H9 (cell line): ENCODE measurements around the gene ZNF503. TPM values are rescaled to one million over a fixed set of nuclear protein-coding genes. Genes with fewer than 3 reads are reported as not detected.

Experiments used
- DNase-seq: peaks from one replicate; pipeline ENCODE4 v3.0.0-alpha.2; 2017
- H2AFZ ChIP-seq: one replicate; pipeline ENCODE4 v1.6.1; 2013; ENCODE audit warnings: mild to moderate bottlenecking, low read length, control low read depth, moderate library complexity
- H2AK5ac ChIP-seq: 2 replicates; pipeline ENCODE4 v1.6.1; 2013; ENCODE audit warnings: low read length, control low read depth, mixed read lengths; ENCODE audit not compliant: insufficient read length
- H2BK120ac ChIP-seq: one replicate; pipeline ENCODE4 v1.6.1; 2013; ENCODE audit warnings: low read depth, mild to moderate bottlenecking, low read length, control low read depth, inconsistent platforms; ENCODE audit not compliant: poor library complexity, severe bottlenecking
- H2BK12ac ChIP-seq: 2 replicates; pipeline ENCODE4 v1.6.1; 2013; ENCODE audit warnings: low read length, control low read depth, mixed read lengths, low read depth; ENCODE audit not compliant: insufficient read length
- H2BK15ac ChIP-seq: 2 replicates; pipeline ENCODE4 v1.6.1; 2013; ENCODE audit warnings: low read depth, low read length, control low read depth
- H2BK20ac ChIP-seq: one replicate; pipeline ENCODE4 v1.6.1; 2013; ENCODE audit warnings: low read depth, mild to moderate bottlenecking, low read length, control low read depth, inconsistent platforms; ENCODE audit not compliant: poor library complexity, severe bottlenecking
- H2BK5ac ChIP-seq: 2 replicates; pipeline ENCODE4 v1.6.1; 2013; ENCODE audit warnings: low read length, control low read depth, mixed read lengths; ENCODE audit not compliant: insufficient read length
- H3K14ac ChIP-seq: 2 replicates; pipeline ENCODE4 v1.6.1; 2013; ENCODE audit warnings: low read length, control low read depth; ENCODE audit not compliant: insufficient read depth
- H3K18ac ChIP-seq: 2 replicates; pipeline ENCODE4 v1.6.1; 2013; ENCODE audit warnings: low read depth, mild to moderate bottlenecking, mixed read lengths, low read length, control low read depth; ENCODE audit not compliant: insufficient read length
- H3K23ac ChIP-seq: 2 replicates; pipeline ENCODE4 v1.6.1; 2013; ENCODE audit warnings: low read length, control low read depth, mixed read lengths, low read depth; ENCODE audit not compliant: insufficient read length
- H3K23me2 ChIP-seq: 2 replicates; pipeline ENCODE4 v1.6.1; 2013; ENCODE audit warnings: low read depth, mild to moderate bottlenecking, mixed read lengths, low read length, control low read depth; ENCODE audit not compliant: insufficient read length, poor library complexity, severe bottlenecking
- H3K27ac ChIP-seq: 2 replicates; pipeline ENCODE4 v1.5.1; 2013; ENCODE audit warnings: low read length, control low read depth, mixed read lengths, low read depth; ENCODE audit not compliant: insufficient read length
- H3K27me3 ChIP-seq: 2 replicates; pipeline ENCODE4 v1.6.1; 2013; ENCODE audit warnings: low read length, control low read depth, inconsistent platforms; ENCODE audit not compliant: insufficient read depth
- H3K4ac ChIP-seq: 2 replicates; pipeline ENCODE4 v1.6.1; 2013; ENCODE audit warnings: low read depth, mild to moderate bottlenecking, control low read depth, inconsistent platforms, low read length, moderate library complexity
- H3K4me1 ChIP-seq: 2 replicates; pipeline ENCODE4 v1.6.1; 2013; ENCODE audit warnings: low read length, control low read depth, inconsistent platforms; ENCODE audit not compliant: insufficient read depth
- H3K4me2 ChIP-seq: 2 replicates; pipeline ENCODE4 v1.6.1; 2013; ENCODE audit warnings: low read length, control low read depth, mixed read lengths; ENCODE audit not compliant: insufficient read length, insufficient read depth
- H3K56ac ChIP-seq: 2 replicates; pipeline ENCODE4 v1.6.1; 2013; ENCODE audit warnings: low read depth, mild to moderate bottlenecking, mixed read lengths, low read length, control low read depth; ENCODE audit not compliant: insufficient read length
- H3K79me1 ChIP-seq: 2 replicates; pipeline ENCODE4 v1.6.1; 2013; ENCODE audit warnings: low read depth, mild to moderate bottlenecking, moderate library complexity, low read length, control low read depth, inconsistent platforms; ENCODE audit not compliant: insufficient read depth, poor library complexity, severe bottlenecking
- H3K79me2 ChIP-seq: 2 replicates; pipeline ENCODE4 v1.6.1; 2013; ENCODE audit warnings: low read length, control low read depth, inconsistent platforms; ENCODE audit not compliant: insufficient read depth
- H3K9ac ChIP-seq: 2 replicates; pipeline ENCODE4 v1.6.1; 2013; ENCODE audit warnings: low read length, control low read depth, mixed read lengths; ENCODE audit not compliant: insufficient read length; ENCODE audit errors: extremely low read depth
- H3K9me3 ChIP-seq: one replicate; pipeline ENCODE4 v1.6.1; 2013; ENCODE audit warnings: low read depth, low read length, inconsistent platforms; ENCODE audit not compliant: control insufficient read depth
- H3T11ph ChIP-seq: one replicate; pipeline ENCODE4 v1.6.1; 2013; ENCODE audit warnings: mild to moderate bottlenecking, low read length, control low read depth, inconsistent platforms
- H4K20me1 ChIP-seq: one replicate; pipeline ENCODE4 v1.6.1; 2013; ENCODE audit not compliant: control insufficient read depth, insufficient read length, insufficient read depth
- H4K5ac ChIP-seq: 2 replicates; pipeline ENCODE4 v1.6.1; 2013; ENCODE audit warnings: low read depth, mild to moderate bottlenecking, mixed read lengths, low read length, control low read depth; ENCODE audit not compliant: insufficient read length
- H4K8ac ChIP-seq: replicated peaks from 2 replicates; pipeline ENCODE4 v1.6.1; 2013; ENCODE audit warnings: low read length, control low read depth, mixed read lengths, low read depth; ENCODE audit not compliant: insufficient read length
- H4K91ac ChIP-seq: 2 replicates; pipeline ENCODE4 v1.6.1; 2013; ENCODE audit warnings: low read depth, mild to moderate bottlenecking, moderate library complexity, mixed read lengths, low read length, control low read depth; ENCODE audit not compliant: insufficient read length
- H3K27ac Mint-ChIP-seq, 3 experiments: 2 replicates in 2 of 3; 3 replicates in 1 of 3; pipeline ENCODE4 v1.8.0; 2020 to 2021; ENCODE audit warnings: mixed read lengths in 3 of 3, mild to moderate bottlenecking in 1 of 3, moderate library complexity in 1 of 3
- H3K27me3 Mint-ChIP-seq: 2 replicates; pipeline ENCODE4 v1.8.0; 2021; ENCODE audit warnings: low read depth, mild to moderate bottlenecking, moderate library complexity, mixed read lengths
- H3K36me3 Mint-ChIP-seq, 3 experiments: 2 replicates in 2 of 3; 3 replicates in 1 of 3; pipeline ENCODE4 v1.8.0; 2020 to 2021; ENCODE audit warnings: low read depth in 3 of 3, mixed read lengths in 3 of 3; ENCODE audit not compliant: insufficient read depth in 1 of 3
- H3K4me1 Mint-ChIP-seq, 2 experiments: 2 replicates each; pipeline ENCODE4 v1.8.0; 2020; ENCODE audit warnings: mixed read lengths in 2 of 2
- H3K4me3 Mint-ChIP-seq, 2 experiments: 2 replicates in 1 of 2; 3 replicates in 1 of 2; pipeline ENCODE4 v1.8.0; 2020 to 2021; ENCODE audit warnings: mild to moderate bottlenecking in 2 of 2, mixed read lengths in 2 of 2, moderate library complexity in 1 of 2
- H3K9me3 Mint-ChIP-seq, 2 experiments: 2 replicates in 1 of 2; 3 replicates in 1 of 2; pipeline ENCODE4 v1.8.0; 2020; ENCODE audit warnings: mild to moderate bottlenecking in 2 of 2, mixed read lengths in 2 of 2, moderate library complexity in 1 of 2
- WGBS: extraction: QIAGEN DNeasy Blood & Tissue Kit; methylation state at CpG from one replicate; pipeline ENCODE4 v1.1.7; 2013; ENCODE audit warnings: missing lambda C conversion rate, low lambda C conversion rate, mixed read lengths; ENCODE audit not compliant: insufficient read length; ENCODE audit errors: extremely low coverage; 5-methylcytosine and 5-hydroxymethylcytosine counted together
- total RNA-seq: library from RNA; stranded (reverse); gene quantifications from 2 replicates; pipeline ENCODE4 v1.2.1, GENCODE V29; 2021
- TF ChIP-seq, protein P1 (sequence below): fragments of 200-600 bp; sonication (generic); conservative IDR thresholded peaks from 3 replicates; pipeline ENCODE4 v1.8.0; 2021; ENCODE audit warnings: antibody characterized with exemption, mild to moderate bottlenecking

The ZNF503 gene
- total RNA-seq, 1 experiment from 2014 or later = 0.09 TPM

DNA sequence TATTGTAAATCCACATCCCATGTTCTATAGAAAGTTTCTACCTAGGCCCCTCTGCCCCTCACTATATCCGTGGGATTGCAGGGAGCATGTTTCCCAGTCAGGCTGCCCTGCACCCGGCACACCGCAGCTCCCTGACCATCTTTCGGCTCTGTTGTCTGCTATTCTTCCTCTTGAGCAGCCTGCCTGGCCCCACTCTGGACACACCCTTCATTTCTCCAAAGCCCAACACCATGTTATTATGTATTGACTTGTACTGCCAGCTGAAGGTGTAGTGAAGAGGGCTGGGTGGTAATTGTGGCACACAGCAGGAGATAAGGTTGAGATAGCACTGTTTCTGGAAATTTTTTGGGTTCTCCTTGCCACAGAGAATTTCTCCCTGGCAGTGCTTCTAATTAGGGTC is 39.6 kb upstream of the ZNF503 start:
- TF ChIP-seq, protein P1, sequence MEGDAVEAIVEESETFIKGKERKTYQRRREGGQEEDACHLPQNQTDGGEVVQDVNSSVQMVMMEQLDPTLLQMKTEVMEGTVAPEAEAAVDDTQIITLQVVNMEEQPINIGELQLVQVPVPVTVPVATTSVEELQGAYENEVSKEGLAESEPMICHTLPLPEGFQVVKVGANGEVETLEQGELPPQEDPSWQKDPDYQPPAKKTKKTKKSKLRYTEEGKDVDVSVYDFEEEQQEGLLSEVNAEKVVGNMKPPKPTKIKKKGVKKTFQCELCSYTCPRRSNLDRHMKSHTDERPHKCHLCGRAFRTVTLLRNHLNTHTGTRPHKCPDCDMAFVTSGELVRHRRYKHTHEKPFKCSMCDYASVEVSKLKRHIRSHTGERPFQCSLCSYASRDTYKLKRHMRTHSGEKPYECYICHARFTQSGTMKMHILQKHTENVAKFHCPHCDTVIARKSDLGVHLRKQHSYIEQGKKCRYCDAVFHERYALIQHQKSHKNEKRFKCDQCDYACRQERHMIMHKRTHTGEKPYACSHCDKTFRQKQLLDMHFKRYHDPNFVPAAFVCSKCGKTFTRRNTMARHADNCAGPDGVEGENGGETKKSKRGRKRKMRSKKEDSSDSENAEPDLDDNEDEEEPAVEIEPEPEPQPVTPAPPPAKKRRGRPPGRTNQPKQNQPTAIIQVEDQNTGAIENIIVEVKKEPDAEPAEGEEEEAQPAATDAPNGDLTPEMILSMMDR = no peak
- Histone ChIP-seq H3K14ac (no peak overlapping the region), H2BK12ac (no peak overlapping the region), H4K20me1 (no peaks in the 10 kb centered on the region), H3K18ac (no peak overlapping the region), H2BK120ac (no peak overlapping the region), H3K9ac (no peak overlapping the region), H3K23me2 (no peaks in the 10 kb centered on the region), H3K9me3 (no peaks in the 10 kb centered on the region), H3K4me2 (no peak overlapping the region), H3K79me2 (no peaks in the 10 kb centered on the region), H4K91ac (no peak overlapping the region), H3K27me3 (peaks cover 5% of the 10 kb centered on the region; the same call in 1 of the 2 replicates), H4K5ac (no peak overlapping the region), H3K4ac (no peak overlapping the region), H2AFZ (no peak overlapping the region), H3K4me1 (peaks cover 2% of the 10 kb centered on the region; the same call in 1 of the 2 replicates), H3K56ac (no peak overlapping the region), H2BK20ac (no peak overlapping the region), H2BK5ac (no peak overlapping the region), H2AK5ac (no peak overlapping the region), H2BK15ac (no peak overlapping the region), H4K8ac (no peak overlapping the region), H3K27ac (no peak overlapping the region), H3K79me1 (no peaks in the 10 kb centered on the region), H3K23ac (no peak overlapping the region), H3T11ph (no peak overlapping the region)
- Mint-ChIP-seq H3K9me3 (peaks cover 16 to 20% of the 10 kb centered on the region in 2 experiments; a peak in 4 of 5 replicates), H3K4me1 (peaks cover 8 to 15% of the 10 kb centered on the region in 2 experiments), H3K27ac (no peak overlapping the region), H3K36me3 (peaks cover 0 to 13% (median 0%) of the 10 kb centered on the region in 3 experiments; a peak in 2 of 7 replicates), H3K27me3 (peaks cover 66% of the 10 kb centered on the region), H3K4me3 (no peak overlapping the region)
- DNase-seq = no peak
- no CpG with 5 or more reads among the region's 4 CpGs for WGBS
